ENCODE data around the gene FGGY. TPM values are rescaled to one million over a fixed set of nuclear protein-coding genes. Genes with fewer than 3 reads are reported as not detected.

The FGGY gene
- total and polyA plus RNA-seq, 11 donors = 7.2 to 42.9 (median 32.0) TPM

DNA sequence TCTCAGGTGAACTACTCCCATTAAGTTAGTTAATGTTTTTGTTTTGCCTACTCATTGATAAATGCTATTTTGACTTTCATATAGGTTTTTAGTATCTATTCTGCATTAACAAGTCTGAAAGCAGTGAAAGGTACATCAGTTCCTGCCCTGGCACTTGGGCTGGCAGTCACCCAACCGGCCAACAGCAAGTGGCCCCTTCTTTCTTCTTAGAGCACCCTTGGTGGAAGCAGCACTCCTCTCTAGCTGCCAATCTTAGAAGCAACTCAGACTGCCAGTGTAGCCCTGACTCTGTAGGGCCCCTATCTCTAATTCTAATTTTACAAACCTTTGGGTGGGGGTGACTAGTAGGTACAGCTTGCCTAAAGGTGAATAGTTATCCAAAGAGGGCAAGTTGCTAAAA is 155.7 kb downstream of the FGGY start:
- ATAC-seq = no peak
- no peaks in the 10 kb centered on the region for H3K27me3 ChIP-seq
- no peak overlapping the region for H3K4me3 ChIP-seq
- intact Hi-C loops (cut with DNase I) = no loop called here
- H3K9me3 ChIP-seq = no peaks in the 10 kb centered on the region
- H3K4me1 ChIP-seq = peaks cover 0 to 17% (median 0%) of the 10 kb centered on the region in 12 donors
- TF ChIP-seq, protein P1, sequence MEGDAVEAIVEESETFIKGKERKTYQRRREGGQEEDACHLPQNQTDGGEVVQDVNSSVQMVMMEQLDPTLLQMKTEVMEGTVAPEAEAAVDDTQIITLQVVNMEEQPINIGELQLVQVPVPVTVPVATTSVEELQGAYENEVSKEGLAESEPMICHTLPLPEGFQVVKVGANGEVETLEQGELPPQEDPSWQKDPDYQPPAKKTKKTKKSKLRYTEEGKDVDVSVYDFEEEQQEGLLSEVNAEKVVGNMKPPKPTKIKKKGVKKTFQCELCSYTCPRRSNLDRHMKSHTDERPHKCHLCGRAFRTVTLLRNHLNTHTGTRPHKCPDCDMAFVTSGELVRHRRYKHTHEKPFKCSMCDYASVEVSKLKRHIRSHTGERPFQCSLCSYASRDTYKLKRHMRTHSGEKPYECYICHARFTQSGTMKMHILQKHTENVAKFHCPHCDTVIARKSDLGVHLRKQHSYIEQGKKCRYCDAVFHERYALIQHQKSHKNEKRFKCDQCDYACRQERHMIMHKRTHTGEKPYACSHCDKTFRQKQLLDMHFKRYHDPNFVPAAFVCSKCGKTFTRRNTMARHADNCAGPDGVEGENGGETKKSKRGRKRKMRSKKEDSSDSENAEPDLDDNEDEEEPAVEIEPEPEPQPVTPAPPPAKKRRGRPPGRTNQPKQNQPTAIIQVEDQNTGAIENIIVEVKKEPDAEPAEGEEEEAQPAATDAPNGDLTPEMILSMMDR (IDR thresholded peaks at IDR 0.05) = no peak
- TF ChIP-seq POLR2A (IDR thresholded peaks at IDR 0.05) = no peak
- 74 to 80% (median 77%) methylated on average over 1 of the region's 1 CpG for WGBS, 4 donors
- H3K27ac ChIP-seq = no peak overlapping the region
- DNase-seq = no peak
- H3K36me3 ChIP-seq = no peaks in the 10 kb centered on the region

DNA sequence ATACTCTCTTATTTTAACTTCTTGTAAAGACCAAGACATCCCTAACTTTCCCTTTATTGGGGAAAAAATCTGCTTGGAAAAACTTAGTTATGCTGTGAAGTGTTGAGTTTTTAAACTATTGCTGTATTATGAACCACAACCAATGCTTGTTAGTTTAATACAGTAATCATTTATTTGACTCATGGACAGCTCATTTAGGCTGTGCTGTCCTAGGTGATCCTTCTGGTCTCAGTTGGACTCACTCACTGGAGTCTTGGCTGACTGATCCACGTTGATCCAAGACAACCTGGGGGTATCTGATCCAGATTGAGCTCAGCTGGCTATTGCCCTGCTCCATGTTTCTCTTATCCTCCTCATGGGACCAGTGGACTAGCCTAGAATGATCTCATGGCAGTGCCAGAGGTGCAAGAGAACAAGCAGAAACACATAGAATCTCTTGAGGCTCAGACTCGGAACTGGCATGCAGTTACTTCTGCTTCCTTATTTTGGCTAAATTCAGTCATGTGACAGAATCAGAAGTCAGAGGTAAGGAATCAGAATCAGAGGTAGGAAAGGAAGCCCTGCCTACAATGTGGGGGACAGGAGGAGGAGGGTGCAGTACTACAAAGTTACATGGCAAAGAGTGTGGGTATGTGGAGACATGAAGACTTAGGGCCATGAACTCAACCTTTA is 156.5 kb downstream of the FGGY start:
- Histone ChIP-seq H3K9me3 (no peaks in the 10 kb centered on the region), H3K36me3 (no peaks in the 10 kb centered on the region), H3K27me3 (no peaks in the 10 kb centered on the region), H3K27ac (no peak overlapping the region), H3K4me1 (peaks cover 0 to 17% (median 0%) of the 10 kb centered on the region in 12 donors), H3K4me3 (no peak overlapping the region)
- DNase-seq (no peak), ATAC-seq (peak in 1 of 4 donors; percentile 31)
- TF ChIP-seq, protein P1 (IDR thresholded peaks at IDR 0.05) = no peak
- TF ChIP-seq POLR2A (IDR thresholded peaks at IDR 0.05) = no peak
- intact Hi-C loops (cut with DNase I) = no loop called here
- WGBS, 4 donors = 87 to 97% (median 90%) methylated on average over 2 of the region's 2 CpGs

DNA sequence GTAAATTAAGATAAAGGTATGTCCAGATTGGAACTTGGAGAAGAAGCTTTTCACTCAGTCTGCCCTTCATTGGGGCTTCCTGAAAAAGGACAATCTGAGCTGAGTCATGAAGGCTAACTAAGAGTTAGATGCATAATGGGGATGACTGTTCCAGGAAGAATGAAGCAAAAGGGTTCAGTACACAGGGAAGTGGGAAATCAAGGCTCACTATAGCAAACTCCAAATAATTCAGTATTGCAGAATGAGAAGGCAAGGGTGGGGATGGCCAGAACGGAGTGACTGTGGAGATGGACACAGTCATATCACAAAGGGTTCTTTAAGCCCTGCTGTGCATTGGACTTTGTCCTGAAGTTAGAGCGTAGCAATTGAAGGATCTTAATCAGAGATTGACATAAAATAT is 158.3 kb downstream of the FGGY start:
- 90 to 97% (median 96%) methylated on average over 2 of the region's 2 CpGs for WGBS, 4 donors
- Histone ChIP-seq H3K27me3 (no peaks in the 10 kb centered on the region), H3K4me1 (peaks cover 0 to 17% (median 0%) of the 10 kb centered on the region in 12 donors), H3K27ac (no peak overlapping the region), H3K4me3 (no peak overlapping the region), H3K9me3 (peaks cover 0 to 7% (median 0%) of the 10 kb centered on the region in 12 donors), H3K36me3 (no peaks in the 10 kb centered on the region)
- intact Hi-C loops (cut with DNase I) = no loop called here
- DNase-seq = no peak
- no peak for ATAC-seq
- TF ChIP-seq, protein P1 (IDR thresholded peaks at IDR 0.05) = no peak
- no peak for TF ChIP-seq POLR2A (IDR thresholded peaks at IDR 0.05)

DNA sequence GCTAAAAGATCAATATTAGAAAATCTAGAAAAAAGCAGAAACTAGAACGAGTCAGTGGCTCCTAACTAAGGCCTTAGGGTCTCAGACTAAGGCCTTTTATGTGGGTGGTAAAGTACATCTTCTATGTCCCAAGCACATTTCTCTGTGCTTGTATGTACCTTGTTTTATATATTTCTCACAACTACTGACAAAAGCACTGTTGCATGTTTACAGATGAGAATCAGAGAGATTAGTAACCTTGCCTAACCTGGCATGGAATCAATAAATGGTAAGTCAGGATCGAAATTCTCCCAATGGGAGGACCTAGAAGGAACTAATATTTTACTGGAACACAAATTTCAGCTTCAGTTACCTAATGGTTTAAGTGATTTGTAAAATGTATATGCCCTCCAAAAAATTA is 160.9 kb downstream of the FGGY start:
- Histone ChIP-seq H3K4me1 (peaks cover 0 to 17% (median 0%) of the 10 kb centered on the region in 12 donors), H3K27me3 (no peaks in the 10 kb centered on the region), H3K9me3 (peaks cover 0 to 7% (median 0%) of the 10 kb centered on the region in 12 donors), H3K36me3 (no peaks in the 10 kb centered on the region), H3K4me3 (no peak overlapping the region), H3K27ac (no peak overlapping the region)
- TF ChIP-seq POLR2A (IDR thresholded peaks at IDR 0.05) = no peak
- TF ChIP-seq, protein P1 (IDR thresholded peaks at IDR 0.05) = no peak
- ATAC-seq (no peak), DNase-seq (no peak)
- intact Hi-C loops (cut with DNase I) = no loop called here
- WGBS, 4 donors = 92 to 98% (median 95%) methylated on average over 2 of the region's 2 CpGs
